Ishikawa (cell line): Measurements from ENCODE around the gene R3HDM4.
A peak's percentile ranks its signal among the peaks of the same experiment; 100 is the strongest.

Experiments used
- CEBPB ChIP-seq: IDR thresholded peaks from 2 replicates; pipeline ENCODE4 v1.6.1; 2012
- CREB1 ChIP-seq: IDR thresholded peaks from 2 replicates; pipeline ENCODE4 v1.6.1; 2012; ENCODE audit warnings: low read depth
- EGR1 ChIP-seq: IDR thresholded peaks from 2 replicates; pipeline ENCODE4 v1.6.1; 2012
- EP300 ChIP-seq: IDR thresholded peaks from 2 replicates; pipeline ENCODE4 v1.6.1; 2012; ENCODE audit warnings: borderline replicate concordance
- FOXM1 ChIP-seq: IDR thresholded peaks from 2 replicates; pipeline ENCODE4 v1.6.1; 2012; ENCODE audit warnings: low read depth, borderline replicate concordance
- NFIC ChIP-seq: IDR thresholded peaks from 2 replicates; pipeline ENCODE4 v1.6.1; 2012
- RAD21 ChIP-seq: IDR thresholded peaks from 2 replicates; pipeline ENCODE4 v1.6.1; 2012; ENCODE audit warnings: low read depth
- TAF1 ChIP-seq: IDR thresholded peaks from 2 replicates; pipeline ENCODE4 v1.6.1; 2012; ENCODE audit warnings: low read depth, mild to moderate bottlenecking
- TCF12 ChIP-seq: IDR thresholded peaks from 2 replicates; pipeline ENCODE4 v1.6.1; 2012; ENCODE audit warnings: low read depth
- TEAD4 ChIP-seq: IDR thresholded peaks from 2 replicates; pipeline ENCODE4 v1.6.1; 2012
- YY1 ChIP-seq: IDR thresholded peaks from 2 replicates; pipeline ENCODE4 v1.6.1; 2012; ENCODE audit warnings: low read depth
- ZBTB7A ChIP-seq: IDR thresholded peaks from 2 replicates; pipeline ENCODE4 v1.6.1; 2012; ENCODE audit warnings: low read depth
- TF ChIP-seq, protein P1 (sequence below): IDR thresholded peaks from 2 replicates; pipeline ENCODE4 v1.6.1; 2012
- TF ChIP-seq, protein P2 (sequence below): IDR thresholded peaks from 2 replicates; pipeline ENCODE4 v1.6.1; 2012; ENCODE audit warnings: low read depth, mild to moderate bottlenecking
- TF ChIP-seq, protein P3 (sequence below): IDR thresholded peaks from 2 replicates; pipeline ENCODE4 v1.6.1; 2012

The R3HDM4 gene

DNA sequence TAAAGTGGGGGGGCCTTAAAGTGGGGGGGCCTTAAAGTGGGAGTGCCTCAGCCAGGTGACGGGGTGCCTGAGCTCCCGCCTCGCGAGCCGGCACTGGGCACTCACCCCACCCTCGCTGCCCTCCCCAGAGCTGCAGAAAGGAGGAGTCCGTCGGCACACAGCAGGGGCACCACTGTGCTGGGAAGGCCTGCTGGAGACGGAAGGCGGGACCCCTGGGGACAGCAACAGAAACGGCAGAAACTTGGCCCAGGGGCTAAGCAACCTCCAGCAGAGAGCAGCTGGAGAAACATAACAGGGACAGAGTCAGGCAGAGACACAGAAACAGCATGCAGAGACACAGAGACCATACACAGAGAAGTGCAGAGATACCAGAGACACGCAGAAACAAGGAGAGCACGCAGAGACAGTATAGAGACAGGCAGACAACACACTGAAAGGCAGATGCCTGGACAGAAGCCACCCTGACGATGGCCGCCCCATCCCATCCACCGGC is 45.7 kb downstream of the R3HDM4 start:
- TF ChIP-seq TAF1 (no peak), RAD21 (0 out of 2 replicates have a peak, but pooled peaks have one; percentile 2), NFIC (peak; percentile 23; the same call in 1 of the 2 replicates), CEBPB (no peak), YY1 (no peak), FOXM1 (no peak), CREB1 (no peak), TEAD4 (peak; percentile 42; the same call in 1 of the 2 replicates), TCF12 (0 out of 2 replicates have a peak, but pooled peaks have one; percentile 22), EP300 (peak; percentile 32; the same call in 1 of the 2 replicates), ZBTB7A (no peak), EGR1 (no peak)
- TF ChIP-seq, protein P1, sequence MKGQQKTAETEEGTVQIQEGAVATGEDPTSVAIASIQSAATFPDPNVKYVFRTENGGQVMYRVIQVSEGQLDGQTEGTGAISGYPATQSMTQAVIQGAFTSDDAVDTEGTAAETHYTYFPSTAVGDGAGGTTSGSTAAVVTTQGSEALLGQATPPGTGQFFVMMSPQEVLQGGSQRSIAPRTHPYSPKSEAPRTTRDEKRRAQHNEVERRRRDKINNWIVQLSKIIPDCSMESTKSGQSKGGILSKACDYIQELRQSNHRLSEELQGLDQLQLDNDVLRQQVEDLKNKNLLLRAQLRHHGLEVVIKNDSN = no peak
- TF ChIP-seq, protein P2, sequence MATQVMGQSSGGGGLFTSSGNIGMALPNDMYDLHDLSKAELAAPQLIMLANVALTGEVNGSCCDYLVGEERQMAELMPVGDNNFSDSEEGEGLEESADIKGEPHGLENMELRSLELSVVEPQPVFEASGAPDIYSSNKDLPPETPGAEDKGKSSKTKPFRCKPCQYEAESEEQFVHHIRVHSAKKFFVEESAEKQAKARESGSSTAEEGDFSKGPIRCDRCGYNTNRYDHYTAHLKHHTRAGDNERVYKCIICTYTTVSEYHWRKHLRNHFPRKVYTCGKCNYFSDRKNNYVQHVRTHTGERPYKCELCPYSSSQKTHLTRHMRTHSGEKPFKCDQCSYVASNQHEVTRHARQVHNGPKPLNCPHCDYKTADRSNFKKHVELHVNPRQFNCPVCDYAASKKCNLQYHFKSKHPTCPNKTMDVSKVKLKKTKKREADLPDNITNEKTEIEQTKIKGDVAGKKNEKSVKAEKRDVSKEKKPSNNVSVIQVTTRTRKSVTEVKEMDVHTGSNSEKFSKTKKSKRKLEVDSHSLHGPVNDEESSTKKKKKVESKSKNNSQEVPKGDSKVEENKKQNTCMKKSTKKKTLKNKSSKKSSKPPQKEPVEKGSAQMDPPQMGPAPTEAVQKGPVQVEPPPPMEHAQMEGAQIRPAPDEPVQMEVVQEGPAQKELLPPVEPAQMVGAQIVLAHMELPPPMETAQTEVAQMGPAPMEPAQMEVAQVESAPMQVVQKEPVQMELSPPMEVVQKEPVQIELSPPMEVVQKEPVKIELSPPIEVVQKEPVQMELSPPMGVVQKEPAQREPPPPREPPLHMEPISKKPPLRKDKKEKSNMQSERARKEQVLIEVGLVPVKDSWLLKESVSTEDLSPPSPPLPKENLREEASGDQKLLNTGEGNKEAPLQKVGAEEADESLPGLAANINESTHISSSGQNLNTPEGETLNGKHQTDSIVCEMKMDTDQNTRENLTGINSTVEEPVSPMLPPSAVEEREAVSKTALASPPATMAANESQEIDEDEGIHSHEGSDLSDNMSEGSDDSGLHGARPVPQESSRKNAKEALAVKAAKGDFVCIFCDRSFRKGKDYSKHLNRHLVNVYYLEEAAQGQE = no peak
- TF ChIP-seq, protein P3, sequence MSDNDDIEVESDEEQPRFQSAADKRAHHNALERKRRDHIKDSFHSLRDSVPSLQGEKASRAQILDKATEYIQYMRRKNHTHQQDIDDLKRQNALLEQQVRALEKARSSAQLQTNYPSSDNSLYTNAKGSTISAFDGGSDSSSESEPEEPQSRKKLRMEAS = peak; percentile 32; the same call in 1 of the 2 replicates

DNA sequence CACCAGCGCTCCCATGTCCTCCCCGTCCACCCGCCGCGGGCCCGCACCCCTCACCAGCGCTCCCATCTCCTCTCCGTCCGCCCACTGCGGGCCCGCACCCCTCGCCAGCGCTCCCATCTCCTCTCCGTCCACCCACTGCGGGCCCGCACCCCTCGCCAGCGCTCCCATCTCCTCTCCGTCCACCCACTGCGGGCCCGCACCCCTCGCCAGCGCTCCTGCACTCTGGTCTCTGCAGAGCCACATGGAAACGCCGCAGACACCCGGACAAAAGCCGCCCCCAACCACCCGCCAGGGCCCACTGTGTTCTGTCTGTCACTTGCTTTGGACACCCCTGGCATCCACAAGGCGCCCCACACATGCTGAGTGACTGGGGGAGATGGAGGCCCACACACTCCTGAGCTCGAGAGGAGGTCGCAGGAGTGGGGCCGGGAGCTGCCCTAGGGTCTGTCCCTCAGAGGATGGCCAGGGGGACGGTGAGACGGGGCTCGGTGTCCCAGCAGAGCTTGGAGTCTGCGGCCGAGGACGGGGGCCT is 46.2 kb downstream of the R3HDM4 start:
- TF ChIP-seq CEBPB = no peak
- TF ChIP-seq CREB1 = no peak
- TF ChIP-seq TCF12 = no peak
- no peak for TF ChIP-seq TAF1
- no peak for TF ChIP-seq YY1
- TF ChIP-seq, protein P1 = no peak
- no peak for TF ChIP-seq FOXM1

DNA sequence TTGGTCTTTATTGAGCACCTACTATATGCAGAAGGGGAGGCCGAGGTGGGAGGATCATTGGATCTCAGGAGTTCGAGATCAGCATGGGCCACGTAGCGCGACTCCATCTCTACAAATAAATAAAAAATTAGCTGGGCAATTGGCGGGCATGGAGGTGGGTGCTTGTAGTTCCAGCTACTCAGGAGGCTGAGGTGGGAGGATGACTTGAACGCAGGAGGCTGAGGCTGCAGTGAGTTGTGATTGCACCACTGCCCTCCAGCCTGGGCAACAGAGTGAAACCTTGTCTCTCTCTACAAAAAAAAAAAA is 49.8 kb downstream of the R3HDM4 start:
- TF ChIP-seq TAF1 (no peak), TEAD4 (no peak), YY1 (no peak), TCF12 (no peak), RAD21 (no peak), EGR1 (no peak), ZBTB7A (no peak), EP300 (no peak), NFIC (no peak), FOXM1 (no peak), CEBPB (no peak), CREB1 (no peak)
- TF ChIP-seq, protein P1 = no peak
- TF ChIP-seq, protein P3 = no peak
- TF ChIP-seq, protein P2 = no peak

DNA sequence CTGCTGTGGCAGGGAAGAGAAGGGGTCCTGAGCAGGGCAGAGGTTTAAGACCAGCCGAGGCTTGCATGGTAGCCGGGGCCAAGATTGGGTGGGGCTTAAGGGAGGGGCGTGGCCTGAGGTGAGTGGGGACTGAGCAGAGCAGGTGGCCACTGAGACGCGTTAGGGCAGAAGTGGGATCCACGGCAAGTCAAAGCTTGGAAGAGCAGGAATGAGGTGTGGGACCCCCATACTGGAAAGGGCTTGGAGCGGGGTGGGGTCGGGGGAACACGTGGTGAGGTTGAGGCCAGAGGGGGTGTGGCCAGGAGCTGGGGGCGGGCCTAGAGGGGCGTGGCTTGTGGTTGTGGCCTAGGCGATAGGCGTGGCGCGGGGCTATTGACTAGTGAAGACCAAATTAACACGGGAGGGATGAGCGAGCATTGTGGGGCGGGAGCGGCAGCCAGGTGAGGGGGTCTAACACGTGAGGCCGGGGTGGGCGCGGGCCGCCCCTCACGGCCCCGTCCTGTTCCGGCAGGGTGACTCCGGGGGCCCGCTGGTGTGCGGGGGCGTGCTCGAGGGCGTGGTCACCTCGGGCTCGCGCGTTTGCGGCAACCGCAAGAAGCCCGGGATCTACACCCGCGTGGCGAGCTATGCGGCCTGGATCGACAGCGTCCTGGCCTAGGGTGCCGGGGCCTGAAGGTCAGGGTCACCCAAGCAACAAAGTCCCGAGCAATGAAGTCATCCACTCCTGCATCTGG is 50.3 kb downstream of the R3HDM4 start:
- TF ChIP-seq, protein P3 = peak; percentile 51
- no peak for TF ChIP-seq CEBPB
- TF ChIP-seq, protein P1 = peak; percentile 35; the same call in 1 of the 2 replicates
- TF ChIP-seq FOXM1 = no peak
- no peak for TF ChIP-seq ZBTB7A
- no peak for TF ChIP-seq RAD21
- TF ChIP-seq NFIC = no peak
- TF ChIP-seq, protein P2 = no peak
